IMR-90 (cell line): ENCODE measurements around the gene STMN3. TPM values are rescaled to one million over a fixed set of nuclear protein-coding genes. Genes with fewer than 3 reads are reported as not detected.
"Not testable (repeated sequence)": the region's sequence is repeated elsewhere in the genome, so short reads cannot be mapped to it uniquely, and the experiment has no call there.

Experiments used
- ATAC-seq: fragments of 200-7000 bp; cut with Tn5 transposase; 2 replicates; pipeline ENCODE4 v1.9.1; 2020; ENCODE audit warnings: low read depth, mild to moderate bottlenecking, moderate library complexity
- BruUV-seq: library from RNA; stranded (reverse); fragments of 400-500 nt; replicated peaks from 2 replicates; lab custom pipeline; 2021; lab: Mats Ljungman, UMichigan
- CTCF ChIA-PET: fragments of 300-600 bp; formaldehyde crosslinking; extraction: SDS; loops from one replicate; lab custom pipeline; 2021; ENCODE audit warnings: antibody characterized with exemption; lab: Yijun Ruan, JAX
- POLR2A ChIA-PET: fragments of 300-600 bp; sonication (Branson Sonifier 250); formaldehyde crosslinking; loops from one replicate; lab custom pipeline; 2022; ENCODE audit warnings: antibody characterized with exemption; ENCODE audit not compliant: unreplicated experiment; lab: Charles Lee
- DNase-seq: peaks from one replicate; pipeline ENCODE4 v3.0.0; 2013
- H2AFZ ChIP-seq: replicated peaks from 2 replicates; pipeline ENCODE3; 2013; ENCODE audit warnings: low read length, mild to moderate bottlenecking; ENCODE audit not compliant: poor library complexity
- H2AK5ac ChIP-seq: 2 replicates; pipeline ENCODE4 v1.6.1; 2013; ENCODE audit warnings: low read depth, low read length, inconsistent platforms
- H2AK9ac ChIP-seq: replicated peaks from 2 replicates; pipeline ENCODE3; 2013; ENCODE audit warnings: mild to moderate bottlenecking, low read depth, low read length, moderate library complexity; ENCODE audit not compliant: poor library complexity
- H2BK120ac ChIP-seq: 2 replicates; pipeline ENCODE4 v1.6.1; 2013; ENCODE audit warnings: low read depth, low read length, inconsistent platforms
- H2BK15ac ChIP-seq: 3 replicates; pipeline ENCODE4 v1.6.1; 2013; ENCODE audit warnings: low read depth, low read length, inconsistent platforms
- H2BK20ac ChIP-seq: 2 replicates; pipeline ENCODE4 v1.6.1; 2013; ENCODE audit warnings: low read depth, mild to moderate bottlenecking, inconsistent platforms, low read length, moderate library complexity
- H2BK5ac ChIP-seq: 2 replicates; pipeline ENCODE4 v1.6.1; 2013; ENCODE audit warnings: mild to moderate bottlenecking, low read depth, low read length, inconsistent platforms; ENCODE audit not compliant: poor library complexity, severe bottlenecking
- H3K14ac ChIP-seq: replicated peaks from 2 replicates; pipeline ENCODE4 v1.6.1; 2013; ENCODE audit warnings: low read depth, low read length, inconsistent platforms
- H3K18ac ChIP-seq: 2 replicates; pipeline ENCODE4 v1.6.1; 2013; ENCODE audit warnings: low read depth, low read length, control low read depth
- H3K23ac ChIP-seq: 2 replicates; pipeline ENCODE4 v1.6.1; 2013; ENCODE audit warnings: low read depth, low read length, inconsistent platforms
- H3K27ac ChIP-seq: 2 replicates; pipeline ENCODE4 v1.5.1; 2013; ENCODE audit warnings: mild to moderate bottlenecking, control low read depth, low read length; ENCODE audit not compliant: insufficient read depth
- H3K27me3 ChIP-seq: 2 replicates; pipeline ENCODE4 v1.6.1; 2013; ENCODE audit warnings: low read length; ENCODE audit not compliant: control insufficient read depth, insufficient read depth
- H3K36me3 ChIP-seq: 2 replicates; pipeline ENCODE4 v1.6.1; 2013; ENCODE audit warnings: low read length, mixed read lengths; ENCODE audit not compliant: control insufficient read depth, insufficient read depth
- H3K4ac ChIP-seq: 2 replicates; pipeline ENCODE4 v1.6.1; 2013; ENCODE audit warnings: low read depth, low read length, inconsistent platforms
- H3K4me1 ChIP-seq: 2 replicates; pipeline ENCODE4 v1.6.1; 2013; ENCODE audit warnings: low read length, mixed read lengths; ENCODE audit not compliant: control insufficient read depth, insufficient read depth
- H3K4me2 ChIP-seq: 2 replicates; pipeline ENCODE4 v1.6.1; 2013; ENCODE audit warnings: low read depth, mild to moderate bottlenecking, control low read depth, low read length, moderate library complexity
- H3K4me3 ChIP-seq: 2 replicates; pipeline ENCODE4 v1.5.1; 2013; ENCODE audit warnings: low read depth, mild to moderate bottlenecking, control low read depth, low read length, moderate library complexity; ENCODE audit not compliant: insufficient read depth
- H3K56ac ChIP-seq: 2 replicates; pipeline ENCODE4 v1.6.1; 2013; ENCODE audit warnings: low read length, inconsistent platforms; ENCODE audit not compliant: insufficient read depth; ENCODE audit errors: extremely low read depth
- H3K79me1 ChIP-seq, 2 experiments: 2 replicates each; pipeline ENCODE4 v1.6.1; 2013; ENCODE audit warnings: low read length in 2 of 2, inconsistent platforms in 1 of 2, low read depth in 1 of 2
- H3K9ac ChIP-seq: 2 replicates; pipeline ENCODE4 v1.6.1; 2013; ENCODE audit warnings: low read depth, low read length, control low read depth
- H3K9me1 ChIP-seq: 2 replicates; pipeline ENCODE4 v1.6.1; 2013; ENCODE audit warnings: low read length, inconsistent platforms; ENCODE audit not compliant: insufficient read depth
- H3K9me3 ChIP-seq: 2 replicates; pipeline ENCODE4 v1.6.1; 2013; ENCODE audit warnings: low read length; ENCODE audit not compliant: control insufficient read depth, insufficient read depth
- H4K20me1 ChIP-seq: 2 replicates; pipeline ENCODE4 v1.6.1; 2013; ENCODE audit warnings: low read length, inconsistent platforms; ENCODE audit not compliant: insufficient read depth
- H4K5ac ChIP-seq: 2 replicates; pipeline ENCODE4 v1.6.1; 2013; ENCODE audit warnings: mild to moderate bottlenecking, low read depth, low read length, control low read depth
- H4K8ac ChIP-seq, 2 experiments: 2 replicates each; pipeline ENCODE4 v1.6.1; 2013; ENCODE audit warnings: low read depth in 2 of 2, low read length in 2 of 2, control low read depth in 1 of 2, inconsistent platforms in 1 of 2
- H4K91ac ChIP-seq: 2 replicates; pipeline ENCODE4 v1.6.1; 2013; ENCODE audit warnings: low read depth, low read length, inconsistent platforms; ENCODE audit not compliant: insufficient read depth
- WGBS, 2 experiments: methylation state at CpG; one replicate each; pipeline versions ENCODE4 v1.1.5 to v1.1.7; 2013; ENCODE audit warnings: missing lambda C conversion rate in 2 of 2; ENCODE audit not compliant: insufficient read length in 1 of 2; ENCODE audit errors: extremely low coverage in 2 of 2; 5-methylcytosine and 5-hydroxymethylcytosine counted together
- dilution Hi-C: fragments of 300-500 bp; cut with HindIII; formaldehyde crosslinking; loops from one replicate; pipeline ENCODE4 v1.14.3; 2018; ENCODE audit warnings: low sequenced_read_pairs; ENCODE audit not compliant: unreplicated experiment
- in situ Hi-C: fragments of 300-500 bp; cut with MboI; formaldehyde crosslinking; loops from 3 replicates; pipeline ENCODE4 v1.14.3; 2019; ENCODE audit warnings: low sequenced_read_pairs, inconsistent platforms, mixed read lengths
- intact Hi-C: fragments of 100-400 bp; cut with micrococcal nuclease; formaldehyde crosslinking; loops from 2 replicates; pipeline ENCODE4 v1.10.0; 2022
- polyA plus RNA-seq, 3 experiments: library from polyadenylated mRNA; depleted of rRNA; stranded (reverse); fragments of >200 nt; gene quantifications; 2 replicates each; pipeline ENCODE4 v1.2.3, GENCODE V29; 2012; ENCODE audit warnings: low replicate concordance in 1 of 3
- total RNA-seq: library from RNA; depleted of rRNA; stranded (reverse); fragments of >200 nt; gene quantifications from 2 replicates; pipeline ENCODE4 v1.2.3, GENCODE V29; 2012

The STMN3 gene
- total and polyA plus RNA-seq, 2 of the 4 experiments (the other 2 are of a cell fraction), result 20.3 to 62.3 TPM

DNA sequence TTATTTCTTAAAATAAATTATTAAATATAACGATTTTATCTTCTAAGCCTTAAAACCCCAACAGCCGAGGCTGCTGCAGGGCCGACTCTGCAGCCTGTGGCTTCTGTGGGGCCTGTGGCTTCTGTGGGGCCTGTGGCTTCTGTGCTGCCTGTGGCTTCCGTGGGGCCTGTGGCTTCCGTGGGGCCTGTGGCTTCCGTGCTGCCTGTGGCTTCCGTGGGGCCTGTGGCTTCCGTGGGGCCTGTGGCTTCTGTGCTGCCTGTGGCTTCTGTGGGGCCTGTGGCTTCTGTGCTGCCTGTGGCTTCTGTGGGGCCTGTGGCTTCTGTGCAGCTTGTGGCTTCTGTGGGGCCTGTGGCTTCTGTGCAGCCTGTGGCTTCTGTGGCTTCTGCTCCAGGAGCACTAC lies 51.5 kb downstream of the STMN3 start:
- H2AK9ac ChIP-seq, H3K9me3 ChIP-seq, DNase-seq, H3K14ac ChIP-seq, H3K18ac ChIP-seq, H3K27ac ChIP-seq, H3K23ac ChIP-seq, H2AFZ ChIP-seq, H3K4me3 ChIP-seq, ATAC-seq, H3K4ac ChIP-seq, POLR2A ChIA-PET, H2BK120ac ChIP-seq, dilution Hi-C loops, H4K5ac ChIP-seq, H3K4me1 ChIP-seq, CTCF ChIA-PET, intact Hi-C loops, H4K91ac ChIP-seq, H4K20me1 ChIP-seq, H2BK15ac ChIP-seq, H3K56ac ChIP-seq, H3K9me1 ChIP-seq, in situ Hi-C loops, H2BK20ac ChIP-seq, H3K27me3 ChIP-seq, H2AK5ac ChIP-seq, H4K8ac ChIP-seq, H3K4me2 ChIP-seq, H3K9ac ChIP-seq, BruUV-seq, H2BK5ac ChIP-seq: not testable (repeated sequence)
- Histone ChIP-seq H3K79me1 (peaks cover 15 to 27% of the 10 kb centered on the region in 2 experiments), H3K36me3 (peaks cover 32% of the 10 kb centered on the region)
- 100% methylated on average over 4 of the region's 8 CpGs; no CpG with 5 or more reads in 1 of the 2 experiments for WGBS, 2 experiments
